ENCODE measurements around the gene HDGFL1.

HDGFL1 gene

DNA sequence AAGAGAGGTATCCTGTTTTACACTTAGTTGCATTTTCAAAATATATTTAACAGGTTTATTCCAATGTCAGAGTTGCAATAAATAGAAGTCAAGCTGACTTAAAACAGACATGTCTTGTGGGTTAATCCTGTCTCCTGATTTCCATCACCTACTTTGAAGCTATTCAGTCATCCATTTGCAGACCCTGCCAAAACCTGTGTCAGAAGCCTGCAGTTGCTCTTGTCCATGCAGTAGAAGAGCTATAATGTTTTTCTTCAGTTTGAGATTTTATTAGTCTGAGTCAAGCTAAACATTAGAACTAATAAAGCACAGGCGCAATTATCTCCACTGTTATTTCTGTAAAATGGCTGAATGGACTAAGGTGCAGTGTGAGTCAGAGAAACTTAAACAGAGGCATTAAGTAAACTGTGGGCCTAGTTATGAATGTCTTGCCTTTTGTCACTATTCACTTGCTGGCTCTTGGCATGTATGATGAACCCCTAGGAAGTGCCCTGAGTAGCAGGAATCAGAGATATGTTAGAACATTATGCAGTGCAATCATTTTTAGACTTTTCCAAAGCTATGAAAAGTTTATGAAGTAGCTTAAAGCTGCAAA lies 11.0 kb upstream of the HDGFL1 start:
- H3K4me3 ChIP-seq (IDR thresholded peaks at IDR 0.05; ENCODE audit: insufficient read depth, low read depth, low read length) = no peak overlapping the region
- H3K27ac ChIP-seq = no peak overlapping the region
- H2AFZ ChIP-seq (ENCODE audit: low read depth) = no peak overlapping the region
- TF ChIP-seq, protein P1, sequence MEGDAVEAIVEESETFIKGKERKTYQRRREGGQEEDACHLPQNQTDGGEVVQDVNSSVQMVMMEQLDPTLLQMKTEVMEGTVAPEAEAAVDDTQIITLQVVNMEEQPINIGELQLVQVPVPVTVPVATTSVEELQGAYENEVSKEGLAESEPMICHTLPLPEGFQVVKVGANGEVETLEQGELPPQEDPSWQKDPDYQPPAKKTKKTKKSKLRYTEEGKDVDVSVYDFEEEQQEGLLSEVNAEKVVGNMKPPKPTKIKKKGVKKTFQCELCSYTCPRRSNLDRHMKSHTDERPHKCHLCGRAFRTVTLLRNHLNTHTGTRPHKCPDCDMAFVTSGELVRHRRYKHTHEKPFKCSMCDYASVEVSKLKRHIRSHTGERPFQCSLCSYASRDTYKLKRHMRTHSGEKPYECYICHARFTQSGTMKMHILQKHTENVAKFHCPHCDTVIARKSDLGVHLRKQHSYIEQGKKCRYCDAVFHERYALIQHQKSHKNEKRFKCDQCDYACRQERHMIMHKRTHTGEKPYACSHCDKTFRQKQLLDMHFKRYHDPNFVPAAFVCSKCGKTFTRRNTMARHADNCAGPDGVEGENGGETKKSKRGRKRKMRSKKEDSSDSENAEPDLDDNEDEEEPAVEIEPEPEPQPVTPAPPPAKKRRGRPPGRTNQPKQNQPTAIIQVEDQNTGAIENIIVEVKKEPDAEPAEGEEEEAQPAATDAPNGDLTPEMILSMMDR (conservative IDR thresholded peaks at IDR 0.05; ENCODE audit: low read depth, low read length) = no peak
- H3K9ac ChIP-seq = no peak overlapping the region
- H4K20me1 ChIP-seq (ENCODE audit: insufficient read depth) = no peaks in the 10 kb centered on the region
- H3K4me2 ChIP-seq = no peak overlapping the region
- H3K36me3 ChIP-seq (ENCODE audit: insufficient read depth) = no peaks in the 10 kb centered on the region
- peaks cover 16% of the 10 kb centered on the region for H3K4me1 ChIP-seq (ENCODE audit: low read depth, poor library complexity, severe bottlenecking)
- H3K27me3 ChIP-seq (ENCODE audit: insufficient read depth, low read depth) = no peaks in the 10 kb centered on the region
- no peaks in the 10 kb centered on the region for H3K79me2 ChIP-seq (ENCODE audit: insufficient read depth, low read depth)

DNA sequence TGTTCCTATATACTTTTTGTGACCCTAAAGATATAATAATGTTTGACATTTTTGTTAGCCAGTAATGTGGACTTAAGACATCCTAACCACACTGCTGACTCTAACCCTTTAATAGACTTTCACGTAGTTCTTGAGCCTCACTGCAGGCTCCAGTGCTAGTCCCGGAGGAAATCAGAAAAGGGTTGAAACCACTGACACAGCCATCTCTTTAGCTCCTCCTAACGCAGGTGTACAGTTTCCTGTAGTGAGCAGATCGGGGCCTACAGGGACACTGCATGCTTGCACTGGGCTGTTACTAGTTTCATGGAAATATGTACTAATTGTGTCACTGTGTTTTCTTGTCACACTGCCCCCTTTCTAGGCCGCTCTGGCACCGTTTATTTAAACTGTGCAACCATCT lies 512 bp upstream of the HDGFL1 start:
- Histone ChIP-seq H4K20me1 (ENCODE audit: insufficient read depth) (no peaks in the 10 kb centered on the region), H3K4me1 (ENCODE audit: low read depth, poor library complexity, severe bottlenecking) (peaks cover 16% of the 10 kb centered on the region), H3K4me3 (IDR thresholded peaks at IDR 0.05; ENCODE audit: insufficient read depth, low read depth, low read length) (no peak overlapping the region), H3K79me2 (ENCODE audit: insufficient read depth, low read depth) (no peaks in the 10 kb centered on the region), H3K27ac (peak overlapping the region; percentile 5; the same call in 1 of the 2 replicates), H3K9ac (no peak overlapping the region), H3K27me3 (ENCODE audit: insufficient read depth, low read depth) (no peaks in the 10 kb centered on the region), H3K36me3 (ENCODE audit: insufficient read depth) (no peaks in the 10 kb centered on the region), H2AFZ (ENCODE audit: low read depth) (peak overlapping the region; percentile 17; the same call in 1 of the 2 replicates), H3K4me2 (peak overlapping the region; percentile 33)
- TF ChIP-seq, protein P1 (conservative IDR thresholded peaks at IDR 0.05; ENCODE audit: low read depth, low read length) = no peak

DNA sequence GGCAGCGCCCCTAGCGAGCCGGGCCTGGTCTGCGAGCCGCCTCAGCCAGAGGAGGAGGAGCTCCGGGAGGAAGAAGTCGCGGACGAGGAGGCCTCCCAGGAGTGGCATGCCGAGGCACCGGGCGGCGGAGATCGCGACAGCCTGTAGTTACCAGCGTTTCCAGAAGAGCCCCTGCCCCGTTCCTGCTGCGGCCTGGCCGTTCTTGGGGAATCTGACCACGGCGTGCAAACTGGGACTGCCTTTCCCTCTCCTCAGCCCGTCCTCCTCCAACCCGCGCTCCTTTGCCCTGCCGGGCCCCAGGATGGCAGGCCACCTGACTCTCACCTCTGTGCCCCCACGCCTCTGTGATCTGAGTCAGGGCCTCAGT lies 802 bp downstream of the HDGFL1 start:
- Histone ChIP-seq H3K27ac (no peak overlapping the region), H3K27me3 (ENCODE audit: insufficient read depth, low read depth) (no peaks in the 10 kb centered on the region), H3K4me1 (ENCODE audit: low read depth, poor library complexity, severe bottlenecking) (peaks cover 16% of the 10 kb centered on the region), H3K36me3 (ENCODE audit: insufficient read depth) (no peaks in the 10 kb centered on the region), H3K4me3 (IDR thresholded peaks at IDR 0.05; ENCODE audit: insufficient read depth, low read depth, low read length) (no peak overlapping the region), H3K4me2 (no peak overlapping the region), H2AFZ (ENCODE audit: low read depth) (no peak overlapping the region), H3K79me2 (ENCODE audit: insufficient read depth, low read depth) (no peaks in the 10 kb centered on the region), H3K9ac (no peak overlapping the region), H4K20me1 (ENCODE audit: insufficient read depth) (no peaks in the 10 kb centered on the region)
- TF ChIP-seq, protein P1 (conservative IDR thresholded peaks at IDR 0.05; ENCODE audit: low read depth, low read length) = no peak

DNA sequence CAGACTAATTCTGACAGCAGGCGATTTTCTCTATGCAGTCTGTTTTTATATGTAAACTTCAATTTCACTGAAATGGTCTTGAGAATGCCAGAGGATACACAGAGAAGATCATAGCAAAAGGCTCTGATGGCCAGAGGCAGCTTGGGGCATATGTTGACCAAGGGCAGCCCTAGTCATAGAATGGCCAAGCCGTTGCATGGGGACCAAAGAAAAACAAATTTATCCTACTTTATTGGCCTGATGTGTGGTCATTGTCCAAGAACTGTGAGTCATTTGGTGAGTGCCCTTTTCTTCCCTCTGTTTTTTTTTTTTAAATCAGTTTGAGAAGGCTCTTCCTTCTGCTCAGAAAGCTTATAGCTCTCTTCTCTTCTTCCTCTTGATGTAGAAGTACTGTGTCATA lies 5.8 kb downstream of the HDGFL1 start:
- no peaks in the 10 kb centered on the region for H3K36me3 ChIP-seq (ENCODE audit: insufficient read depth)
- TF ChIP-seq, protein P1 (conservative IDR thresholded peaks at IDR 0.05; ENCODE audit: low read depth, low read length) = no peak

More for the DNA sequence above, 5.8 kb downstream of the HDGFL1 start:
- Histone ChIP-seq H2AFZ (ENCODE audit: low read depth) (no peak overlapping the region), H3K9ac (no peak overlapping the region), H3K27ac (no peak overlapping the region), H3K4me3 (IDR thresholded peaks at IDR 0.05; ENCODE audit: insufficient read depth, low read depth, low read length) (no peak overlapping the region), H4K20me1 (ENCODE audit: insufficient read depth) (no peaks in the 10 kb centered on the region), H3K79me2 (ENCODE audit: insufficient read depth, low read depth) (no peaks in the 10 kb centered on the region), H3K4me1 (ENCODE audit: low read depth, poor library complexity, severe bottlenecking) (no peaks in the 10 kb centered on the region), H3K27me3 (ENCODE audit: insufficient read depth, low read depth) (no peaks in the 10 kb centered on the region), H3K4me2 (no peak overlapping the region)

All from KMS-11 (cell line).